Ovary (tissue), 3 donors: ENCODE measurements around the gene ITPK1.

Experiments
- CTCF ChIP-seq, 3 donors: fragments of 450-650 bp in 2 of 3; fragments of 200-600 bp in 1 of 3; IDR thresholded peaks; one replicate each; pipeline versions ENCODE4 v1.5.1 to v1.8.0; 2016 to 2022; ENCODE audit warnings: antibody characterized with exemption in 3 of 3, mild to moderate bottlenecking in 1 of 3
- EP300 ChIP-seq: sonication (generic); formaldehyde crosslinking; IDR thresholded peaks from one replicate; pipeline ENCODE4 v1.6.1; 2017; ENCODE audit warnings: antibody characterized with exemption
- POLR2A ChIP-seq: fragments of 450-650 bp; IDR thresholded peaks from one replicate; pipeline ENCODE4 v1.6.1; 2017; ENCODE audit warnings: antibody characterized with exemption, mild to moderate bottlenecking, moderate library complexity
- donor health status: DM: no; HTN: no; CAD: no.

GRCh38 chr14:93081876-93082570, 33.7 kb downstream of the ITPK1 start:
- TF ChIP-seq POLR2A (no peak), CTCF (IDR thresholded peaks at IDR 0.05) (no peak), EP300 (no peak)
